GM12878 (cell line): ENCODE results near the gene MAK. TPM values are rescaled to one million over a fixed set of nuclear protein-coding genes. Genes with fewer than 3 reads are reported as not detected.
"Not testable (repeated sequence)": the region's sequence is repeated elsewhere in the genome, so short reads cannot be mapped to it uniquely, and the experiment has no call there.

Source experiments
- ATAC-seq: fragments of 200-7000 bp; cut with Tn5 transposase; 3 replicates; pipeline ENCODE4 v1.9.1; 2020; ENCODE audit warnings: mild to moderate bottlenecking, moderate library complexity
- BruUV-seq: library from RNA; stranded (reverse); fragments of 400-500 nt; replicated peaks from 2 replicates; lab custom pipeline; 2021; lab: Mats Ljungman, UMichigan
- CTCF ChIA-PET: fragments of 300-600 bp; sonication (Branson Sonifier 250); formaldehyde crosslinking; extraction: SDS; loops from one replicate; lab custom pipeline; 2021; ENCODE audit warnings: inconsistent platforms; lab: Yijun Ruan, JAX
- POLR2A ChIA-PET: fragments of 350-600 bp; formaldehyde crosslinking; extraction: SDS; loops from one replicate; lab custom pipeline; 2021; ENCODE audit warnings: inconsistent platforms; lab: Charles Lee
- RAD21 ChIA-PET: fragments of 300-600 bp; sonication (Branson Sonifier 250); formaldehyde crosslinking; loops from one replicate; lab custom pipeline; 2023; ENCODE audit warnings: antibody characterized with exemption; ENCODE audit not compliant: unreplicated experiment; lab: Charles Lee
- SMC1A ChIA-PET: fragments of 300-600 bp; sonication (Branson Sonifier 250); formaldehyde crosslinking; loops from one replicate; lab custom pipeline; 2023; ENCODE audit not compliant: unreplicated experiment, uncharacterized antibody; lab: Charles Lee
- DNase-seq: peaks from one replicate; pipeline ENCODE4 v3.0.0-alpha.2; 2011; ENCODE audit warnings: low read depth, low spot score
- FAIRE-seq: peaks from 3 replicates; lab custom pipeline; 2011; peaks lifted over from hg19 to GRCh38; lab: Jason Lieb, UNC
- H2AFZ ChIP-seq: 2 replicates; pipeline ENCODE4 v1.6.0; 2011; ENCODE audit warnings: low read depth, low read length, control low read depth; ENCODE audit not compliant: control insufficient read depth
- H3K27ac ChIP-seq: 2 replicates; pipeline ENCODE4 v1.5.1; 2011; ENCODE audit warnings: control low read depth; ENCODE audit not compliant: control insufficient read depth, insufficient read depth
- H3K27me3 ChIP-seq, 2 experiments: replicated peaks in 1 of 2; 2 replicates each; pipeline versions ENCODE4 v1.6.0 to v1.6.1; 2011; ENCODE audit warnings: low read length in 1 of 2; ENCODE audit not compliant: control insufficient read depth in 2 of 2, insufficient read depth in 2 of 2
- H3K36me3 ChIP-seq, 2 experiments: 2 replicates each; pipeline ENCODE4 v1.5.1; 2011; ENCODE audit warnings: low read length in 1 of 2; ENCODE audit not compliant: control insufficient read depth in 2 of 2, insufficient read depth in 2 of 2
- H3K4me1 ChIP-seq: 2 replicates; pipeline ENCODE4 v1.6.1; 2011; ENCODE audit warnings: mild to moderate bottlenecking, low read length, moderate library complexity, mixed read lengths; ENCODE audit not compliant: control insufficient read depth, insufficient read depth
- H3K4me2 ChIP-seq: 2 replicates; pipeline ENCODE4 v1.6.0; 2011; ENCODE audit warnings: control low read depth; ENCODE audit not compliant: control insufficient read depth, insufficient read depth
- H3K4me3 ChIP-seq: fragments of 200-600 bp; sonication (generic); 2 replicates; pipeline ENCODE4 v1.5.1; 2016
- H3K79me2 ChIP-seq: 2 replicates; pipeline ENCODE4 v1.6.0; 2011; ENCODE audit warnings: low read length; ENCODE audit not compliant: control insufficient read depth, insufficient read depth
- H3K9ac ChIP-seq: 2 replicates; pipeline ENCODE4 v1.8.0; 2011; ENCODE audit warnings: low read length, control low read depth, mixed read lengths; ENCODE audit not compliant: control insufficient read depth, insufficient read depth
- H3K9me3 ChIP-seq: replicated peaks from 3 replicates; pipeline ENCODE4 v1.5.1; 2011; ENCODE audit warnings: mild to moderate bottlenecking, low read length; ENCODE audit not compliant: control insufficient read depth, insufficient read depth
- H4K20me1 ChIP-seq: 2 replicates; pipeline ENCODE4 v1.6.0; 2011; ENCODE audit not compliant: control insufficient read depth, insufficient read depth
- CTCF ChIP-seq, 3 experiments: IDR thresholded peaks in 2 of 3; conservative IDR thresholded peaks in 1 of 3; 2 replicates each; pipeline ENCODE4 v1.5.1; 2011; ENCODE audit warnings: low read depth in 3 of 3, low read length in 3 of 3, mild to moderate bottlenecking in 3 of 3, control low read depth in 2 of 3, moderate library complexity in 2 of 3, inconsistent platforms in 1 of 3, mixed read lengths in 1 of 3; ENCODE audit not compliant: control insufficient read depth in 2 of 3, insufficient read depth in 1 of 3; ENCODE audit errors: extremely low read depth in 1 of 3
- NFYB ChIP-seq: IDR thresholded peaks from 2 replicates; pipeline ENCODE4 v1.6.1; 2011; ENCODE audit warnings: low read depth, mild to moderate bottlenecking, low read length, improper control_type of control experiment, moderate library complexity; ENCODE audit not compliant: insufficient read depth
- NKRF ChIP-seq: fragments of 450-650 bp; conservative IDR thresholded peaks from 2 replicates; pipeline ENCODE4 v1.6.1; 2017; ENCODE audit warnings: mild to moderate bottlenecking, moderate library complexity
- POLR2A ChIP-seq: IDR thresholded peaks from 2 replicates; pipeline ENCODE4 v1.6.1; 2011; ENCODE audit warnings: low read depth, mild to moderate bottlenecking, low read length
- RAD21 ChIP-seq: IDR thresholded peaks from 2 replicates; pipeline ENCODE4 v1.6.1; 2011; ENCODE audit warnings: mild to moderate bottlenecking, low read depth, low read length, moderate library complexity; ENCODE audit not compliant: insufficient read depth
- SMAD5 ChIP-seq: IDR thresholded peaks from 2 replicates; pipeline ENCODE4 v1.6.1; 2016; ENCODE audit warnings: antibody characterized with exemption, low read depth
- WGBS: methylation state at CpG from one replicate; pipeline ENCODE4 v1.1.6; 2016; ENCODE audit warnings: low lambda C conversion rate; ENCODE audit not compliant: insufficient replicate concordance, insufficient coverage; ENCODE audit errors: missing lambda C conversion rate; 5-methylcytosine and 5-hydroxymethylcytosine counted together
- in situ Hi-C: fragments of 300-500 bp; cut with MboI; formaldehyde crosslinking; loops from 9 replicates; pipeline ENCODE4 v1.14.3; 2018; ENCODE audit warnings: mixed read lengths
- intact Hi-C: fragments of 100-400 bp; cut with micrococcal nuclease; formaldehyde crosslinking; loops from one replicate; pipeline ENCODE4 v1.14.2; 2022; ENCODE audit not compliant: unreplicated experiment
- polyA plus RNA-seq, 11 experiments: library from polyadenylated mRNA; depleted of rRNA in 4 of 11; unstranded in 6 of 11; stranded (reverse) in 5 of 11; fragments of >200 nt; fragmentation: Nextera tagmentation in 4 of 11; fragmentation: Illumina TruSeq in 1 of 11; extraction: Ambion mirVana in 4 of 11; extraction: Trizol in 1 of 11; gene quantifications; 1 replicate in 1 of 11; 2 replicates in 10 of 11; pipeline versions ENCODE4 v1.2.1 to v1.2.3, GENCODE V29; 2011 to 2016; ENCODE audit warnings: inconsistent platforms in 2 of 11, missing spikeins in 2 of 11, low read depth in 1 of 11
- total RNA-seq, 4 experiments: library from RNA; depleted of rRNA in 3 of 4; stranded (reverse); fragments of >200 nt in 3 of 4; fragmentation: Illumina TruSeq in 1 of 4; extraction: Trizol in 1 of 4; gene quantifications; 2 replicates each; pipeline versions ENCODE4 v1.2.1 to v1.2.3, GENCODE V29; 2013 to 2021

The MAK gene
- total and polyA plus RNA-seq, 10 of the 15 experiments (the other 5 are each of a cell fraction or from before 2014, with no cell fraction given): 0.01 to 0.90 (median 0.13) TPM; not detected in 1

GRCh38 chr6:10720960-10721849 lies 117.1 kb downstream of the MAK start:
- H3K36me3 ChIP-seq, H3K4me1 ChIP-seq, ATAC-seq, H3K27me3 ChIP-seq, DNase-seq, in situ Hi-C loops, BruUV-seq, H4K20me1 ChIP-seq: not testable (repeated sequence)
- intact Hi-C loops: loop anchor here (10.0 kb wide), 1 partner anchor 186 kb away; no protein-coding TSS in a partner anchor
- Histone ChIP-seq H3K9me3 (peaks cover 12% of the 10 kb centered on the region), H3K79me2 (peaks cover 13% of the 10 kb centered on the region), H3K9ac (peak overlapping the region; percentile 40; the same call in 1 of the 2 replicates), H2AFZ (peak overlapping the region; percentile 63), H3K27ac (peak overlapping the region; percentile 78), H3K4me2 (peak overlapping the region; percentile 75), H3K4me3 (peak overlapping the region; percentile 97)
- CTCF ChIA-PET: interaction anchor here (1.0 to 2.2 kb wide), 7 partner anchors 10 to 213 kb away, joined by 3 to 8 read pairs (median 4); no protein-coding TSS in a partner anchor
- TF ChIP-seq NKRF: 0 out of 2 replicates have a peak, but pooled peaks have one; percentile 15
- TF ChIP-seq SMAD5: 0 out of 2 replicates have a peak, but pooled peaks have one; percentile 26
- 0 out of 2 replicates have a peak, but pooled peaks have one; percentile 6 for TF ChIP-seq POLR2A
- peak in 1 of 3 experiments; percentile 9; a peak in 1 of 6 replicates for TF ChIP-seq CTCF (IDR thresholded peaks at IDR 0.05 in 2 of 3, conservative IDR thresholded peaks at IDR 0.05 in 1 of 3; ENCODE audit: control insufficient read depth in 2 of 3, extremely low read depth in 1 of 3, insufficient read depth in 1 of 3, low read depth in 3 of 3, low read length in 3 of 3)
- TF ChIP-seq RAD21: peak; percentile 33; the same call in 1 of the 2 replicates
- TF ChIP-seq NFYB: peak; percentile 81
- SMC1A ChIA-PET: interaction anchor here (0.9 to 4.1 kb wide), 10 partner anchors 9 to 243 kb away, joined by 3 to 46 read pairs (median 4); partner anchors contain the start of genes C6orf52, PAK1IP1 and TMEM14B
- RAD21 ChIA-PET: interaction anchor here (0.8 to 2.4 kb wide), 11 partner anchors 14 to 243 kb away, joined by 3 to 12 read pairs (median 4); partner anchors contain the start of genes C6orf52, PAK1IP1 and TMEM14B
- WGBS: 75% methylated on average over 17 of the region's 17 CpGs
- POLR2A ChIA-PET: interaction anchor here (0.5 to 6.0 kb wide), 5 partner anchors 22 to 210 kb away, joined by 3 to 40 read pairs (median 4); partner anchors contain the start of genes C6orf52, PAK1IP1 and TMEM14B
- peak; percentile 18 for FAIRE-seq
